GM12873 (cell line): ENCODE results near the gene RNF220.

ENCODE experiments used
- TF ChIP-seq, protein P1 (sequence below): IDR thresholded peaks from 2 replicates; pipeline ENCODE4 v1.5.1; 2012; ENCODE audit warnings: low read depth, mild to moderate bottlenecking, moderate library complexity, low read length, control low read depth; ENCODE audit not compliant: insufficient read depth; ENCODE audit errors: missing control alignments

The RNF220 gene

GRCh38 chr1:44636688-44637598, 231.9 kb downstream of the RNF220 start:
- TF ChIP-seq, protein P1, sequence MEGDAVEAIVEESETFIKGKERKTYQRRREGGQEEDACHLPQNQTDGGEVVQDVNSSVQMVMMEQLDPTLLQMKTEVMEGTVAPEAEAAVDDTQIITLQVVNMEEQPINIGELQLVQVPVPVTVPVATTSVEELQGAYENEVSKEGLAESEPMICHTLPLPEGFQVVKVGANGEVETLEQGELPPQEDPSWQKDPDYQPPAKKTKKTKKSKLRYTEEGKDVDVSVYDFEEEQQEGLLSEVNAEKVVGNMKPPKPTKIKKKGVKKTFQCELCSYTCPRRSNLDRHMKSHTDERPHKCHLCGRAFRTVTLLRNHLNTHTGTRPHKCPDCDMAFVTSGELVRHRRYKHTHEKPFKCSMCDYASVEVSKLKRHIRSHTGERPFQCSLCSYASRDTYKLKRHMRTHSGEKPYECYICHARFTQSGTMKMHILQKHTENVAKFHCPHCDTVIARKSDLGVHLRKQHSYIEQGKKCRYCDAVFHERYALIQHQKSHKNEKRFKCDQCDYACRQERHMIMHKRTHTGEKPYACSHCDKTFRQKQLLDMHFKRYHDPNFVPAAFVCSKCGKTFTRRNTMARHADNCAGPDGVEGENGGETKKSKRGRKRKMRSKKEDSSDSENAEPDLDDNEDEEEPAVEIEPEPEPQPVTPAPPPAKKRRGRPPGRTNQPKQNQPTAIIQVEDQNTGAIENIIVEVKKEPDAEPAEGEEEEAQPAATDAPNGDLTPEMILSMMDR: no peak

DNA sequence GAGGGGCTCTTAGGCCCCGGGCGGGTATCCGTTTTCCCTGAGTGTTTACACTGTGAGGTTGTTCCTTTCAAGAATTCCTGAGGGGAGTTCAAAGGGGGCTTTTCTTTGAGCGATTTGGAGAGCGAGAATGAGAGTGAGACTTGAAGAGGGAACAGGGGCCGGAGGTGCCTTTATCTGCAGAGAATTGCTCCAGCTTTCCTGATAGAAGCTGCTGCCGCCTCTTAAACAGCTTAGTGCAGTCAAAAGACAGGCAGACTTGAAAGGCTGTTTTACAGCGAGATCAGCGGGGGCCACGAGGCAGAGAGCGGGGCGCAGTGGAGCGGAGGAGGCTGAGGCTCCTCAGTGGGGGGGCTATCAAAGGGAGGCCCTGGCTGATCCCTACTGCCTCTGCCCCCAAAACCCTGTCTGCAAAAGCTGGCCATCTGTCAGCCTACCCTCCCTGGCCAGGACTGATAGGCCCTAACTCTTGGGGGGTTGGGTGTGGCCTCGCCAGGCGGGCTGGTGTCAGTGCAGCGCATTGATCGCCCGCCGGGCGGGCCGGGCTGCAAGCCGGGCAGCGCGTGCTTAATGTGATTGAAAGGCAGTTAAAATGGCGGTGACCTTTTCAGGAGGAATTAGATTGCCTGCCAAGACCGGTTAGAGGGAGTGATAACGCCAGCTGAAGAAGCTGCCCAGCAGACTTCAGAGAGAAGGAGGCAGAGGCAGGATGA, 232.8 kb downstream of the RNF220 start:
- TF ChIP-seq, protein P1: no peak

DNA sequence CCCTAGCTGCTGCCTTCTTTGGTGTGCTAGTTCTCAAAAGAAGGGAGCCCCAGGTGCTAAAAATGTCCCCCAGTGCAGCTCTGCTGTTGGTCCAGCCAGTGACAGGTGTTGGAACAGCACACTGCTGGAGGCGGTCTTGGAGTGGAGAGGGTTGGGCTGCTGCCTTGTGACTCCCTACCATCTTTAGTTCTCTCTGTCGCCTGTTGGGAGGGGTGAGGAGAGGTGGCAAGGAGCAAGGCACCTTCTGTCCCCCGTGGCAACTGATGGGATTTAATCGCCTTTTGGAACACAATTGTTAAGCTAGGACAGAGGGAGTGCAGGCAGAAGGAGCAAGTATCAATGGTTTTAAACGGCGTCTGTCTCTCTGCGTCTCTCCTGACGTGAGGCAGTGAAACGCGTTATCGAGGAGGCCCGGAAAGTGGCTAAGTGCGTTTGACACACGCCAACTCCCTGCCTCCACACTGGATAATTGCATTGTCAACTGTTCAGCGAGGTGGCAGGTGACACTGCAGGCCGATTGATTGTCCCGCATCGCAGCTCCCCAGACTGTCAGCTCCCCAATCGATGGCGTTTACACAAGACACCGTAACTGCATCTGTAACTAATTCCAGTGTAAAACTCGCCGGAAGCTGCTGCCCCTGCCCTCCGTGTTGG, 235.3 kb downstream of the RNF220 start:
- TF ChIP-seq, protein P1: no peak

GRCh38 chr1:44641126-44642102, 236.4 kb downstream of the RNF220 start:
- TF ChIP-seq, protein P1: no peak

DNA sequence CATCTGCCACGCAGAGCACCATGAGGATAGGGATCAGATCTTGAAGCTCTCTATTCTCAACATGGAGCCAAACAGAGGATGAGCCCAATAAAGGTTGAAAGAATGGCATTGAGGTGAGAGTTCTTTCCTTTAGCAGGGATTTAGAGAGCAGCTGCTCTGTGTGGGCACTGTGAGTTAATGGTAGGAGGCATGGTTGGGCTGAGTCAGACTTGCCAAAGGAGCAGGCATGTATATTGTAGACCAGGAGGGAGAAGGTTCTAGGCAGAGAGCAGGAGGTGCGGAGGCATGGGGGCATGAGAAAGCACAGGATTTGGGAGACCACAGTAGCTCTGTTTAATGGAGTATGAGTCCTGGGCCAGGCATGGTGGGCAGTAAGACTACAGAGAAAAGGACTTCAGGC, 237.2 kb downstream of the RNF220 start:
- TF ChIP-seq, protein P1: no peak

- TF ChIP-seq, protein P1: no peak
These were observed 237.9 kb downstream of the RNF220 start for GRCh38 chr1:44642925-44643324.
